ENCODE measurements around the gene GUCA2B.

Gene GUCA2B

DNA sequence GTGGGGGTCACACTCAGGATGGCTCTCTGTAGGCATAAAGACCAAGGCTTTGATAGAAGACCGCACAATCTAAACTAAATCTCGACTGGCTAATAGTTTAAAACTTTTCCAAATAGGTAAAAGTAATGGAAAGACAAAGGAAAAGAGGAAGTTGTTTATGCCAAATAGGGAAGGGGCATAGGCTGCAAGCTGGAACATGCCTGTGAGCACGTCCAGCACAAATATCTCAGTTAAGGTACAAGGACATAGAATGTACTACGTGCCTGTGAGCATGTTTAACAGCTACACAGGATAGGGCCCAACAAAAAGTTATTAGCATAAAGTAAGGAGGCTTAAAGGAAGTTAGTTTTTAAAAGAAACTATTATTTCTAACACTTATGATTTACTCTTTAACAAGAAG, 38.9 kb downstream of the GUCA2B start:
- DNase-seq: no peak

DNA sequence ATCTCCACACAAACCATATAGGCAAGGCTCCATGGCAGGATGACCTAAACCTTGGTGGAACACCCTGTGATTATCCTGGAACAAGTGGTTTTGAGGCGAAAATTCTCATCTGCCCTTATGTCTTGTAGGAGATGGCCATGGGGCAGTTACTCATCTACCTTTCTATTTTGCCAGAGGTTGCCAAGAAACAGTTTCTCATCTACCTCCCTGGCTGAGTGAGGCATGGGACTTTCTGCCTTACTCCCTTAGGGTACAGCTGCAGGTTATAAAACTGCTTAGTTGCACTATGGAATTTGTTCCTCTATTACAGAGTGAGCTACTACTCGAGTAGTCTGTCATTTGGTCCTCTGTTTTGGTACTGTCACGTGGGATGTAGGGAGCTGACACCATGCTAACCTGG, 42.6 kb downstream of the GUCA2B start:
- no peak for DNase-seq

DNA sequence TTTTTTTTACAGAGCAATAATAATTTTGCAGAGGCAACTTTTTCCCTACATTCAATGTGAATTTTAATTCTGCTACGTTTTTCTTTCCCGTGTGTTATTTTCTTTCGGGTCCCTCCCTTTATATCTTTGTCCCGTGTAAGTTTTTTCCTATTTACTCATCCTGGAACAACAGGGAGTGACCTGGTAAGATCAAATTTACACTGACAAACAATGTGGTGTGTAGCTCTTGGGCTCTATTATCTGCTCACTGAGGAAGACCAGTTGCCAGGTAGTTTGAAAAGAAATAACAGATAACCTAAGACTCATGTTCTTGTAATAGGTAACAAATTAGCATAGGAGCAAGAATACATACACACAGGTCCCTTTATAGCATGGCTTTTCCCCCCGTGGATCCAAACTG, 45.0 kb downstream of the GUCA2B start:
- DNase-seq: no peak

DNA sequence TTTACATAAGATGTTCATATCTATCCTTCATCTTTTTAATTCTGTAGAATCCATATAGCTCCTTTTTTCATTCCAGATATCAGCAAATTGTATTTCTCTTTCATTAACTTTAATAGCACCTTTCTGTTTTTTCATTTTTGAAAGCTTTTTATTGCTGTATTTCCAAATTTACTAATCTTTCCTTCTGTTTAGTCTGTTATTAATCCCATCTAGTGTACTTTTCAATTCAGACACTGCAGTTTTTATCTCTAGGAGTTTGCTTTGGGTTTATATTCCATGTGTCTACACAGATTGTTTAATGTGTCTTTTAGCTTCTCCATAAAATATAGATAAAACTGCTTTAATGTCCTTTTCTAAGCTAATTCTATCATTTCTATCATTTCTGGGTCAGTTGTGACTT, 48.8 kb downstream of the GUCA2B start:
- no peak for DNase-seq

All from SHP77 (cell line).